ENCODE results near the gene CCDC91.

DNA sequence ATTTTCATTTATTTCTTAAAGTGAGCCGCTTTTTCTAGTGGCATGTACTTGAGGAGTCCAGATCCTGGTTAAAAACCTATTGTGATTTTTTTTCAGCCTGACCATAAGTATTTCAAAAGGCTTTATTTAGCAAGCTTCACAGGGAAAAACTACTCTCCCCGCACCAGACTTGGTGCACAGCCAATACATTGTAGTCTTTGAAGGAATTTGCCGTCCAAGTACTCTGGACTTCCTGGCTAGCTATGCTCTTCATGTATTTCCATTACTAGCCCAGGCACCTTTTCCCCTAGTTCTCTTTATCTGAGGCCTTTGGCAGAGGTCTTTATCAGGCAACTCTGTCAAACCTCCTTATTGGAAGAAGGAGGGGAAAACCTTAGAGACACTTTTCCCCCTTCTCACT lies 234.7 kb downstream of the CCDC91 start:
- TF ChIP-seq POLR2A (IDR thresholded peaks at IDR 0.05; ENCODE audit: low read depth, low read length) (no peak), TAF1 (IDR thresholded peaks at IDR 0.05; ENCODE audit: borderline replicate concordance, low read depth, low read length) (no peak), POLR2AphosphoS5 (IDR thresholded peaks at IDR 0.05; ENCODE audit: low read depth, low read length) (no peak)
